NT2/D1 (cell line): Measurements from ENCODE around the gene SYT1.

Experiments
- DNase-seq: peaks from one replicate; pipeline ENCODE4 v3.0.0-alpha.2; 2011; ENCODE audit warnings: low read depth, low spot score
- H3K27me3 ChIP-seq: 2 replicates; pipeline ENCODE4 v1.6.0; 2011; ENCODE audit warnings: mild to moderate bottlenecking; ENCODE audit not compliant: insufficient read length, insufficient read depth
- H3K36me3 ChIP-seq: 2 replicates; pipeline ENCODE4 v1.6.1; 2011; ENCODE audit warnings: mild to moderate bottlenecking, low read length, mixed read lengths; ENCODE audit not compliant: insufficient read depth, insufficient read length
- H3K4me1 ChIP-seq: 2 replicates; pipeline ENCODE4 v1.5.1; 2011; ENCODE audit not compliant: insufficient read depth, insufficient read length
- H3K4me3 ChIP-seq: 2 replicates; pipeline ENCODE4 v1.5.1; 2011; ENCODE audit warnings: low read depth; ENCODE audit not compliant: insufficient read length
- H3K9ac ChIP-seq: 2 replicates; pipeline ENCODE4 v1.6.0; 2011; ENCODE audit warnings: low read depth; ENCODE audit not compliant: insufficient read length
- H3K9me3 ChIP-seq: 2 replicates; pipeline ENCODE4 v1.5.1; 2011; ENCODE audit warnings: mild to moderate bottlenecking, low read length; ENCODE audit not compliant: insufficient read depth
- SUZ12 ChIP-seq: IDR thresholded peaks from 2 replicates; pipeline ENCODE4 v1.6.1; 2011; ENCODE audit not compliant: insufficient read length, insufficient read depth; ENCODE audit errors: extremely low read depth
- YY1 ChIP-seq: IDR thresholded peaks from 2 replicates; pipeline ENCODE4 v1.6.1; 2011; ENCODE audit not compliant: insufficient read length, insufficient read depth
- ZNF274 ChIP-seq: IDR thresholded peaks from 2 replicates; pipeline ENCODE4 v1.6.1; 2011; ENCODE audit warnings: mild to moderate bottlenecking, low read depth, low read length

The SYT1 gene

GRCh38 chr12:78863482-78864402 is 832 bp upstream of the SYT1 start:
- H3K9ac ChIP-seq: peak overlapping the region; percentile 59
- peak overlapping the region; percentile 82 for H3K4me3 ChIP-seq
- peak; percentile 33 for DNase-seq
- H3K9me3 ChIP-seq: no peaks in the 10 kb centered on the region
- TF ChIP-seq SUZ12 (no peak), ZNF274 (no peak), YY1 (no peak)
- H3K27me3 ChIP-seq: peaks cover 29% of the 10 kb centered on the region
- no peaks in the 10 kb centered on the region for H3K36me3 ChIP-seq
- no peaks in the 10 kb centered on the region for H3K4me1 ChIP-seq

- DNase-seq: peak; percentile 6
- Histone ChIP-seq H3K4me3 (peak overlapping the region; percentile 82), H3K4me1 (no peaks in the 10 kb centered on the region), H3K27me3 (peaks cover 29% of the 10 kb centered on the region), H3K36me3 (no peaks in the 10 kb centered on the region), H3K9ac (peak overlapping the region; percentile 74), H3K9me3 (no peaks in the 10 kb centered on the region)
- TF ChIP-seq YY1 (no peak), ZNF274 (no peak), SUZ12 (no peak)
Measured at GRCh38 chr12:78864870-78865463, 393 bp downstream of the SYT1 start.

GRCh38 chr12:78865516-78865915 is 942 bp downstream of the SYT1 start:
- no peak for DNase-seq
- Histone ChIP-seq H3K36me3 (no peaks in the 10 kb centered on the region), H3K4me1 (no peaks in the 10 kb centered on the region), H3K9ac (no peak overlapping the region), H3K9me3 (no peaks in the 10 kb centered on the region), H3K27me3 (peaks cover 29% of the 10 kb centered on the region), H3K4me3 (peak overlapping the region; percentile 82)
- TF ChIP-seq ZNF274: no peak
- TF ChIP-seq SUZ12: no peak
- no peak for TF ChIP-seq YY1

- Histone ChIP-seq H3K9ac (no peak overlapping the region), H3K36me3 (no peaks in the 10 kb centered on the region), H3K9me3 (no peaks in the 10 kb centered on the region), H3K27me3 (peaks cover 27% of the 10 kb centered on the region), H3K4me3 (no peak overlapping the region), H3K4me1 (no peaks in the 10 kb centered on the region)
- no peak for DNase-seq
- no peak for TF ChIP-seq SUZ12
- no peak for TF ChIP-seq ZNF274
- no peak for TF ChIP-seq YY1
Measured at GRCh38 chr12:78866518-78866917, 1.9 kb downstream of the SYT1 start.

- H3K4me3 ChIP-seq: no peak overlapping the region
- no peaks in the 10 kb centered on the region for H3K36me3 ChIP-seq
- DNase-seq: no peak
- TF ChIP-seq ZNF274: no peak
- TF ChIP-seq YY1: no peak
- TF ChIP-seq SUZ12: no peak
- H3K4me1 ChIP-seq: no peaks in the 10 kb centered on the region
- no peaks in the 10 kb centered on the region for H3K9me3 ChIP-seq
- no peak overlapping the region for H3K9ac ChIP-seq
- H3K27me3 ChIP-seq: peaks cover 6% of the 10 kb centered on the region
Measured at GRCh38 chr12:78870539-78870938, 6.0 kb downstream of the SYT1 start.

- Histone ChIP-seq H3K4me3 (no peak overlapping the region), H3K27me3 (no peaks in the 10 kb centered on the region), H3K4me1 (no peaks in the 10 kb centered on the region), H3K9ac (no peak overlapping the region), H3K9me3 (no peaks in the 10 kb centered on the region), H3K36me3 (no peaks in the 10 kb centered on the region)
- DNase-seq: no peak
- no peak for TF ChIP-seq YY1
- TF ChIP-seq ZNF274: no peak
- no peak for TF ChIP-seq SUZ12
Measured at GRCh38 chr12:78871566-78871965, 7.0 kb downstream of the SYT1 start.

GRCh38 chr12:78878459-78878858 is 13.9 kb downstream of the SYT1 start:
- TF ChIP-seq ZNF274 (no peak), YY1 (no peak), SUZ12 (no peak)
- Histone ChIP-seq H3K9me3 (no peaks in the 10 kb centered on the region; the same call in 1 of the 2 replicates), H3K4me3 (no peak overlapping the region), H3K9ac (no peak overlapping the region), H3K36me3 (no peaks in the 10 kb centered on the region), H3K4me1 (no peaks in the 10 kb centered on the region), H3K27me3 (no peaks in the 10 kb centered on the region)
- DNase-seq: no peak
